ENCODE data around the gene GAP43.

Gene GAP43

DNA sequence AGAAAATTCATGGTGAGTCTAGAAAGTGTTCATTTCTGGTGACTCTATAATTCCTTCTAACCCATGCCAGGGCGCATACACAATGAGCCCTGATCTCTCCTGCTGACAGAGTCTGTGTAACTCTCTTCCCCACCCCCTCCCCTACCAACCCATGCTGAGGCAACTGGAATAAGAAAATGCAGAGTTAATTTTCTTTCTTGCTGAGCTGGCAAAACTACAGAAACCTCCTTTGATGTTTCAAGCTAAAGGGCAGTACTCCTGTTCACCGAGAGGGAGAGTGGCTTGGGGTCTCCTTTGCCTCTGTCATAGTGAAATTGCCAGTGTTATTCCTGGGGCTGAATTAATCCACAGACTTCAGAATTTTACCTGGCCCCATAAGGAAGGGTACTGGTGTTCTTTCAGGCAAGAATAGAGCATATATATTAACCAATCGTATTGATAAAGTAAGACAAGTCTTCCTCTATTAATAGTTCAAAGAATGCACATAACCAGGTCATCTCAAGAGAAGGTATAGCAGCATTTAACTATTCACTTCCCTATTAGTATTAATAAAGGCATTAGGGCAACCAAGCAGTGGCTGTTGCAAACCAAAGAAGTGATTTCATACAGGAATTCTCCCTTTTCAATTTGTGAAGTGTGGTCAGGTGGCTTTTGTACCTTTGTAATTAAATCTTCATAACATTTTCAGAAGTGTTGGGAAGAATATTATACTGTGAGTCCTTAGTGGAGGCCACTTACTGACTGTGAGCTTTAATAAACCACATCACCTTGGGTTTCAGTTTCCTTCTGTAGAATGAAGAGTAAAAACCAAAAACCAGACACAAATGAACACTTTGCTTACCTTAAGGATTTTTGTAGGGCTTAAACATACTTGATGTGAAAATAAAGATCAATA is 4.1 kb downstream of the GAP43 start:
- DNase-seq: no peak

DNA sequence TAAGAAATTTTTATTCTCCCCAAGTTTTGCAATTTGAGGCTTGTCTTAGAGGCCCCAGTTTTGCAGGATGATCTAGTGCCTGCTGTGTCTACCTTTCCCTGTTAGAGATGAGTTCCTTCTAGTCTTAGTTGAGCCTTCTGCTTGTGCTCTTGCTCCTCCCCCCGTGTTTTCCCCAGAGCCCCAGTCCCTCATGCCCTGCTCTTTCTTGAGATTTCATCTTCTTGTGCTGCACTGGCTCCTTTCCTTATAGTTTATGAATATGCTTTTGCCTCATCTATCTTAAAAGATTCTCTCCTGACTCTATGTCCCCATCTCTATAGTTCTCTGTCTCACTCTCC is 4.7 kb downstream of the GAP43 start:
- no peak for DNase-seq

- DNase-seq: no peak
Measured at GRCh38 chr3:115630850-115631249, 7.5 kb downstream of the GAP43 start.

GRCh38 chr3:115632026-115632425 is 8.7 kb downstream of the GAP43 start:
- DNase-seq: no peak

DNA sequence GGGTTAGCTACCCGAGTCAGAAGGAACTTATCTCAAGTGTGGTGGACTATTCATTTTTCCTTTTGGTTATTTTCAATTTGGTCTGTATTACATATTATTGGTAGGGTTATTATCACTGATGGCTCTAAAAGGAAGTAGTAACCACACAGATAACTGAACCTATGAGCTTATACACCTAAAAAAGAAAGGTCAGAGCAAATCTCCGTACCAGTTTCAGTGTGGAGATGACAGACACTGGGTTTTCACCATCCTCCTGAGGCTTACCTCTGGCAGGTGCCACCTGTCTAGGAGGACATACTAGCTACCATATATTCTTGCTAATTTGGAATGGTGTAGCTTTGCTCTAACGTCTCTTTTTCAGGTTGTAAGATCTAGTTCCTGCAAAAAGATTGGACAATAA is 10.2 kb downstream of the GAP43 start:
- DNase-seq: no peak

DNA sequence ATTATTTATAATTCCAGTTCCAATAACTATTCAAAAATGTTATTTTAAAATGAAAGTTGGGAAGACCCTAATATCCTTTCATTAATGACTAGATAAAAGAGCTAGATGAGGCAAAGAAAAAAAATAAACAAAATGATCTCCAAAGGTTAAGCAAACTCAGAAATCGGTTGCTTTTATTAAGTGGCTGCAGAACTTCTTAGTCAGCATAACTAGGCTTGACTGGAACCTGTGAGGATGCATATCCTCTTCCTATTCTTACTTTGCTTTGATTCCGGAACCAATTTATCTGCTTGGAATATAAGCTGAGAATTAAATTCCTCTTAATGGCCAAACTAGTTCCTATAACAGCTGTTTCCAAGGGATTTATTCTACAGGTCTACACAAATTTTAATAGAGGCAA is 10.7 kb downstream of the GAP43 start:
- DNase-seq: no peak

GRCh38 chr3:115635406-115635805 is 12.1 kb downstream of the GAP43 start:
- DNase-seq: no peak

DNA sequence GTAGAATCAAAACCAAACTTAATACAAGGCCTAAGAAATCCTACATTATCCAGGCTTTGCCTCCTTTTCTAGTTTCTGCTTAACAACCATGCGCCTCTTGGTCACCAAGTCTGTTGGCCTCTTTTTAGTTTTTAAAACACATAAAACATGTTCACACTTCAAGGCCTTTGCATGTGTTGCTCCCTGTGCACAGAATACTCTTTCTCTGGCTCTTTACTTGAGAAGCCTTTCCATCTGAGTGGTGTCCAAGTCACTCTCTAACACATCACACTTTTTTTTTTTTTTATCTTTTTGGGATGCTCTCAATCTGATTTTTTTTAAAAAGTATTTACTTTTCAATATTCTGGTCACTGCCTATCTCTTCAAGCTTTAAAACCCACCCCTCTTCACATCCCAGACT is 14.9 kb downstream of the GAP43 start:
- DNase-seq: no peak

DNA sequence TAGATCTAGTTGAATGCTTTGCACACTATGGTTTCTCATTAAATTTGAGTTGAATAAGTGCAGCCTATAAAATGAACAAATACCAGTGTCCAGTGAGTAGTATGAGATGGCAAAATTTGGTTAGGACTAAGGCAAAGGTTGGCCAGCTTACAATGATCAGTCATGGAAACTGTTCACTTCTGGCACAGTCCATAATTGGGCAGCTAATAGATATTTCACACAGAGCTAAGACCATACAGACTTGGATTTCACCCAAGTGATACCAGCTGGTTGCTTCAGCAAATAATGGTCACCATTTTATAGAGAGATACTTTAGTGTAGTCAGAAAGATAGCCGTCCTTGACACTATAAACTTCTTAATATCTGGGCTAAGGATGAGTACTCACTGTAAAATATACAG is 15.7 kb downstream of the GAP43 start:
- DNase-seq: no peak

DNA sequence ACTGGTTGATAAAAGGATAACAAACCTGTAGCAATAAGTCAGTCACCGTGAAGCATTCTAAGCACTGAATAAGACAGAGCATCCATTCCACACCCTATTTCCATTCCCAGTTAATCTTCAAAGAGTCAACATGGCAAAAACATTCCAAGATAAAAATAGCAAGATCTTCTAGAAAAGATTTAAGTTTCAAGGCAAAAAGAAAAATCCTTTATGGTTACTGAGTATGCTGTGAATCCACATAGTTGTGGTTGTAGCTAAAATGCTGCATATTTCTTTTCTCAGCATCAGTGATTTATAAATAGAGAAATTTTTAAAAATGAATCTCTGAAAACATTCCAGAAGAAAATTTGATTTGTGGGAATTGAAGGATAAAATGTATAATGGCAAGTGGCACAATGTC is 21.1 kb downstream of the GAP43 start:
- no peak for DNase-seq

DNA sequence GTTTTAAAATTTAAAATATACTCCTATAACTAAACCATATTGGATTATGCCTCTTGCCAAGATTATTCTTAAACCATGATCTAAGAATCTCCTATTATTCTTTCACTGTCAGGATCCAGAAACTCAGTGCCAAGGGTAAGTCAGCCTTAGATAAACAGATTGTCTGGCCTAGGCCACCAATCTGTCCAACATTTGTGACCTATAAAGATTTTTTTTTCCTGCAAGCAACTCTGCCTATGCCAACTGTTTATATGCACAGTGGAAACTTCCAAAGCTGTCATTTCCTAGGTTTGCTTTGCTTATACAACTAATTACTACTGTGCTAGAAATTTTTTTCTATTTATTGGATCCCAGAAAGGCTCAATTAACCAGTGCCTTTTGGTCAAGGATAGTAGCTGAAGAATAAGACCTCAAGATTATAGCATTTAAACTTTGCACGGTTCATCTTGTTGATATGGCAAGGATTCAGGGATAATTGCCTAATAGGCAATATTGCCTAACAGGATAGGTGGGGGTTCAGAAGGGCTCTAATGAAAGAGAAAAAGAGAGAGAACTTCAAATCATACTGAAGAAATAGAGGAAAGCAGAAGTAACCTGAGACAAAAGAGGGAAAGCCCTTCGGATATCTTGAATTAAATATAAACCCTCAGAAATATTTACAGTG is 22.8 kb downstream of the GAP43 start:
- no peak for DNase-seq

- DNase-seq: no peak
Measured at GRCh38 chr3:115648559-115648958, 25.2 kb downstream of the GAP43 start.

DNA sequence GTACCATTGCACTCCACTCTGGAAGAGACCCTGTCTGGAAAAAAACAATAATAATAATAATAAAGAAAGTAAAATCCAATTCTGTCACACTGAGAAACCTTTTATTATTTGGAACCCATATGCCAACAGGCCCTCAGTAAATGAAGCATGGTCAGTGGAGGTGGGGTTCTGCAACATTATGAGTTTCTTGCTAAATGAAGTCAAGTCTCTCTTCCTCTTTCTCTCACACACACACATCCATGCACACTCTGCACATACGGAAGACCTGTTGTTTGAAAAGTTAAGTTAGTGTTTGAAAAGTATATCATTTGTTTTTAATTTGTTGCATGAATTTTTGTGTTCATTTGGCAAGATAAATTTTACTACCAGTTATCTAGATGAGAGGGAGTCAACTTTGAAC is 27.8 kb downstream of the GAP43 start:
- DNase-seq: no peak

- DNase-seq: no peak
Measured at GRCh38 chr3:115651599-115651998, 28.3 kb downstream of the GAP43 start.

DNA sequence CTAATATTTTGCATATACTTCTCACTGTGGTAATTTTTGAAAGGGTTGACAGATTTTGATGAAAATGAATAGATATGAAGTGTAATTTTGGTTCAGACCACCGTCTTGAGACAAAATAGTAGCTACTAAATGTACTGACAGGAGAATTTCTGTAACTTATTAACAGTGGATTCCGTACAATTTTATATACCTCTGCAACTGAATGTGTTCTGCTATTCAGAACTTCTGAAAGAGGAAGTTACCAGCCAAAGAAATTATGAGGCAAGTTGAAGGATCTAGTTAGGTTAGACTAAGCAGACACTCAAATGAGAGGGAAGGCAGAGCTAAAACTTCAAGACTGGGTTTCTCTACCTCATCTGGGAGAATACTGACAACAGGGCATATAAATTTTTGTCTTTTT is 29.4 kb downstream of the GAP43 start:
- no peak for DNase-seq

GRCh38 chr3:115655761-115656282 is 32.5 kb downstream of the GAP43 start:
- DNase-seq: no peak

DNA sequence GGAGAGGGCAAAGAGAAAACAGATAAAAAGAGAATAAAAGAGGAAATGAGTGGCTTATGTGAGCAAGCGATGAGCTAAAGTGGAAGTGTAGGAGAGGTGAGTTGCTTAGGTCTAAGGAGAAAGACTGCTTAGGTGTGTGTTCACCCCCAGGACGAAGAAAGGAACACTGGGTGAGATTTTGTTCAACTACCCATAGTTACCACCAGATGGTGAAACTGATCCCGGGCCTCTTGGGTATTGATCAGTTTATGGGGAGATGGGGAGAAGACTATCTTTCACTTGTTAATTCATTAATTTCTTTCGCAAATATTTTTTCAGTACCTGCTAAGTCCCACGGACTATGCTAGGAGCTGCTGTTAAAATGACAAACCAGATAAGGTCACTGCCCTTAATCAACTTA is 33.9 kb downstream of the GAP43 start:
- DNase-seq: no peak

- no peak for DNase-seq
Measured at GRCh38 chr3:115658032-115658336, 34.7 kb downstream of the GAP43 start.

- peak; percentile 85 for DNase-seq
Measured at GRCh38 chr3:115658337-115659181, 35.2 kb downstream of the GAP43 start.

DNA sequence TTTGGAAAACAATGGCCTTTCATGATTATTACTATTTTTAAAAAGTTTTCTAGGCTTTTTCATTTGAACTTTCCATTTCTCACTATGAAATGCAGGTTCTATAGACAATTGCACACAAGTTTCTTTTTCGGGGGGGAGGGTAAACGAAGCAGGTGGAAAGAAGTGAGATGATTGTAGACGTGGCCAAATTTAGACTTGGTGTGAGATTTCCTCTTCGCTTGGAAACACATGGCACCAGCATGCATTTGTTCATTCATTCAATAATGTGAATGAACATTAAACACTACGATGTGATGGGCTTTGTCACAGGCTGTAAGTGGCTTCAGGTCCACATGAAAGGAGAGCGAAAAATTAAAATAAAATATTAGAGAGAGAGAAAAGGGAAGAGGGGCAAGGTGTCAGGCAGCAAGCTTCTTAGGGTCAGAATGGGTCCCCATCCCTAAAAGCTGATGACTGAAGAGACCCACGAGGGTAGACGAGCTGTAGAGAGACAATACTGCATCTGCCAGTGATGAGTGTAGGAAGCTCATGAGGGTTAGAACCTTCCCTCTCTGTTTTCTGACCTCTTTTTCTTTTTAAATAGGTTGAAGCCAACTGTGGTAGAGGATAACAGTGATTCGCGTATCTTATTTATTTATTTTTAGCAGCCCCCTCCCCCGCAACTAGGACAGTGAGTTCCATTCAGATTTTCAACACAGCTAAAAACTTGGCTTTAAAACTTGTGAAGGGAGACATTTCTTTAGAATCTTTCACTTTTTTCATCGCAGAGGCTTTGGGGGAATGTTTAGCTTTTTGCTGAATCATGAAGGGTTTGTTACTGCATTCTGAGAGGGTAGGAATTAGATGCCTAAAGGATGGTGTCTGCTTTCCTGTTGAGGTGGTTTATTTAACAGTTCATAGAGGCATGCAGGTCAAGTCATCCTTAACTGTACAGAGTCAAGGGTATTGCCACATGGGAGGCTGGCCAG is 36.2 kb downstream of the GAP43 start:
- no peak for DNase-seq

DNA sequence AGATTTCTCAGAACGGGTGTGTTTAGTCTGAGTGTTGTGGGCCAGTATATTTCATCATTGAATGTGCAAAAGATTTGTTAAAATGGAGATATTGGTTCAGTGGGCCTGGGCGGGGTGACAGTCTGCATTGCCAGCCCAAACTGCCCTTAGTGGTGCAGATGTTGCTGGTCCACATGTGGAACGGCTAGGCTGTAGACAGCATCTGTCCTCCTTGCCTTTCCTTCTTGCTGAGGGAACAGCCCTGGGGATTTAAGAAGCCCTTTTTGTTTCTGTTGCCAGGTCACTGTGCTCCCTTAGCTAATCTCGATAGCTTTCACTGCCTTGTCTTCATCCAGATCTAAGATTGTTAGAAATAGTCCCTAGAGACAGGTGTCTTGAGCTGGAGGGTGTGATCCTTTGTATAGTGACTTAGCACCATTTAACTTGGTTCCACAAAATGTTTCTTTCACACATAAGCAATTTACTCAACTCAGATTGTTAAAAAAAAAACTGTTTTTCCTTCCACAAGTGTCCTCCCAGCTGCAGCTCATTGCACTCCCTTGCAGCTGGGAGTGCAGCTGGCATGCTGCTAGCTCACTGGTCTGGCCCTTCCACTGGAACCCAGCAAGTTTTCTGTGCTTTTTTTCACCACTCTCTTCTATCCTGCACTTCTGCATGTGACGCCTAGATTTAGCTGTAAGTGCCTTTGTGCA is 37.5 kb downstream of the GAP43 start:
- DNase-seq: no peak

DNA sequence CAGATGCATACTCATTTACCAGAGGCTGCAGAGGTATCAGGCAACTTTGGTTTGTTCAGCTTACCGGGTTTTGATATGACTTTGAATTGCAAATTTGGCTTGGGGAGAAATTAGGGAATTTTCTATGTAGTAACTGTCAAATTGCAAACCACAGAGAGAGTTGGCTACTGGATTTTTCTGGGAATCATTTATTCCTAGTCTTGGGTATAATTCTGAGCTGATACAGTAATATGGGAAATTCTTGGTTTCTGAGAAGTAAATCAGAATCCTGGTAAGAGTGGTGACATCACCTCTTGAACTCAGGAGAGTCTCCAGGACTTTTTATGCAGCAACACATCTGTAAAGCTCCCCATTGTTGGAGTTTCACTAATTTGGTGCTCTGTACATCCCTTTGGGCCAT is 39.0 kb downstream of the GAP43 start:
- no peak for DNase-seq

Measured in activated CD8-positive, alpha-beta memory T cell treated with anti-CD3 and anti-CD28 coated beads, Interleukin-2, amount 50 U/mL, for 48 hours (primary cell).